ENCODE results near the gene EGLN1. TPM values are rescaled to one million over a fixed set of nuclear protein-coding genes. Genes with fewer than 3 reads are reported as not detected.

The EGLN1 gene
- polyA plus RNA-seq, 1 of the 3 experiments (the other 2 are of a cell fraction), result 10.7 TPM

DNA sequence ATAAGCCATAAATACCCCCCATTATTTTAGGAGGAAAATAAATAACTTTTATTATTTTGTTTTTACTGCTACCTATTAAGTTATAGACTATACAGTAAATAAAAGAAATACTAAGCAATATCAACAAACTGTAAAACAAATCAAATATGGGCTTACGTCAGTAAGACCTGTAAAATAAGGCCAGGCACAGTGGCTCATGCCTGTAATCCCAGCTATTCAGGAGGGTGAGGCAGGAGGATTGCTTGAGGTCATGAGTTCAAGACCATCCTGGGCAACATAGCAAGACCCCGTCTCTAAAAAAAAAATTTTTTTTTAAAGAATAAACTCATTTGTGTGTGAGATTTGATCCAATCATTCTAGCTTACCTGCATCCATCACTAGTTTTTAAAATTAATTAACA lies 17.8 kb downstream of the EGLN1 start:
- POLR2A ChIA-PET, result interaction anchor here (0.7 kb wide), 1 partner anchor 10 kb away, joined by 4 read pairs; no protein-coding TSS in a partner anchor

DNA sequence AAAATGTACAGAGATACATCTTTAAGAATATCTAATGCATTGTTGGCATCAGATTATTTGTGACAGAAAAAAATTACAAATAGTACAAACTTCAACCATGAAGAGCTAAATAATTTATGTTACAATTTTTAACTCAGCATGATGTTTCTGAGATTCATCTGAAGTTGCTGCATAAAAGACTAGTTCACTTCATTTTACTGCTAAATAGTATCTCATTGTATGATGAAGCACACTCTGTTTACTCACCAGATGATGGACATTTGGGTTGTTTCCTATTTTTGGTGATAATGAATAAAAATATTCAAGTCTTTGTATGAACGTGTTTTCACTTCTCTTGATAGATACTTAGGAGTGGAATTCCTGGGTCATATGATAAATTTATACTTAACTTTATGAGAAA lies 20.6 kb downstream of the EGLN1 start:
- Histone ChIP-seq H3K9me3 (no peaks in the 10 kb centered on the region), H3F3A (replicated peaks; ENCODE audit: insufficient read depth) (peaks cover 9% of the 10 kb centered on the region), H3K4me3 (ENCODE audit: low read depth in 2 of 2, low read length in 1 of 2) (no peak overlapping the region), H3K27me3 (ENCODE audit: insufficient read depth) (no peaks in the 10 kb centered on the region), H3K9ac (no peak overlapping the region), H2AFZ (ENCODE audit: low read depth) (no peak overlapping the region), H3K79me2 (ENCODE audit: insufficient read depth) (peaks cover 99% of the 10 kb centered on the region), H3K4me2 (no peak overlapping the region), H3K36me3 (replicated peaks in 1 of 2; ENCODE audit: control insufficient read depth in 1 of 2, insufficient read depth in 2 of 2, low read length in 1 of 2) (peaks cover 0 to 3% of the 10 kb centered on the region in 2 experiments), H3K9me2 (no peaks in the 10 kb centered on the region), H3K4me1 (ENCODE audit: control insufficient read depth in 1 of 2, insufficient read depth in 2 of 2, low read depth in 1 of 2, low read length in 1 of 2) (no peaks in the 10 kb centered on the region; a peak in 1 of 4 replicates), H4K20me1 (ENCODE audit: insufficient read depth) (0 out of 2 replicates have a peak, but pooled peaks cover 4% of the 10 kb centered on the region), H3K27ac (ENCODE audit: low read depth in 2 of 2, low read length in 1 of 2) (no peak overlapping the region)
- TF ChIP-seq RXRA (IDR thresholded peaks at IDR 0.05; ENCODE audit: borderline replicate concordance, low read depth), result no peak
- TF ChIP-seq USF1 (IDR thresholded peaks at IDR 0.05; ENCODE audit: borderline replicate concordance, low read depth), result no peak
- TF ChIP-seq SIN3A (IDR thresholded peaks at IDR 0.05; ENCODE audit: borderline replicate concordance, low read depth, low read length), result no peak
- TF ChIP-seq TEAD4 (IDR thresholded peaks at IDR 0.05; ENCODE audit: borderline replicate concordance, insufficient read depth), result no peak
- TF ChIP-seq NRF1 (IDR thresholded peaks at IDR 0.05; ENCODE audit: low read depth, low read length), result no peak
- no peak for TF ChIP-seq POLR2AphosphoS5 (IDR thresholded peaks at IDR 0.05; ENCODE audit: low read depth, low read length)
- no peak for TF ChIP-seq SMC3 (IDR thresholded peaks at IDR 0.05; ENCODE audit: low read depth, low read length)
- no peak for TF ChIP-seq JUND (IDR thresholded peaks at IDR 0.05)
- no peak for TF ChIP-seq RCOR1 (IDR thresholded peaks at IDR 0.05; ENCODE audit: low read length)
- no peak for TF ChIP-seq CHD2 (IDR thresholded peaks at IDR 0.05; ENCODE audit: low read length, partially characterized antibody)
- no peak for TF ChIP-seq RAD21 (IDR thresholded peaks at IDR 0.05; ENCODE audit: low read length)
- TF ChIP-seq MAX (IDR thresholded peaks at IDR 0.05; ENCODE audit: low read depth), result no peak
- TF ChIP-seq TAF1 (IDR thresholded peaks at IDR 0.05; ENCODE audit: borderline replicate concordance, low read depth, low read length), result no peak
- no peak for TF ChIP-seq TCF12 (IDR thresholded peaks at IDR 0.05)
- TF ChIP-seq MEF2A (IDR thresholded peaks at IDR 0.05; ENCODE audit: borderline replicate concordance, low read depth), result no peak
- no peak for TF ChIP-seq USF2 (IDR thresholded peaks at IDR 0.05; ENCODE audit: borderline replicate concordance, low read depth, low read length)
- no peak for TF ChIP-seq MXI1 (IDR thresholded peaks at IDR 0.05; ENCODE audit: low read depth, low read length)
- 83% methylated on average over 1 of the region's 1 CpG for WGBS (ENCODE audit: low lambda C conversion rate)
- ChIA-PET CTCF (no interaction called here), POLR2A (no interaction called here)
- no peak for DNase-seq

More for the DNA sequence above, 17.8 kb downstream of the EGLN1 start:
- no peak for DNase-seq
- H3K4me2 ChIP-seq, result no peak overlapping the region
- H3K27me3 ChIP-seq (ENCODE audit: insufficient read depth), result no peaks in the 10 kb centered on the region
- H2AFZ ChIP-seq (ENCODE audit: low read depth), result no peak overlapping the region
- TF ChIP-seq MAX (IDR thresholded peaks at IDR 0.05; ENCODE audit: low read depth) (no peak), RAD21 (IDR thresholded peaks at IDR 0.05; ENCODE audit: low read length) (no peak), FOXJ3 (CRISPR knock-in tag; IDR thresholded peaks at IDR 0.05) (no peak), JUND (IDR thresholded peaks at IDR 0.05) (no peak), FOSL2 (IDR thresholded peaks at IDR 0.05; ENCODE audit: borderline replicate concordance, low read depth) (no peak), GABPA (IDR thresholded peaks at IDR 0.05; ENCODE audit: low read depth) (no peak), YY1 (IDR thresholded peaks at IDR 0.05; ENCODE audit: low read depth) (no peak)
- TF ChIP-seq, protein P1, sequence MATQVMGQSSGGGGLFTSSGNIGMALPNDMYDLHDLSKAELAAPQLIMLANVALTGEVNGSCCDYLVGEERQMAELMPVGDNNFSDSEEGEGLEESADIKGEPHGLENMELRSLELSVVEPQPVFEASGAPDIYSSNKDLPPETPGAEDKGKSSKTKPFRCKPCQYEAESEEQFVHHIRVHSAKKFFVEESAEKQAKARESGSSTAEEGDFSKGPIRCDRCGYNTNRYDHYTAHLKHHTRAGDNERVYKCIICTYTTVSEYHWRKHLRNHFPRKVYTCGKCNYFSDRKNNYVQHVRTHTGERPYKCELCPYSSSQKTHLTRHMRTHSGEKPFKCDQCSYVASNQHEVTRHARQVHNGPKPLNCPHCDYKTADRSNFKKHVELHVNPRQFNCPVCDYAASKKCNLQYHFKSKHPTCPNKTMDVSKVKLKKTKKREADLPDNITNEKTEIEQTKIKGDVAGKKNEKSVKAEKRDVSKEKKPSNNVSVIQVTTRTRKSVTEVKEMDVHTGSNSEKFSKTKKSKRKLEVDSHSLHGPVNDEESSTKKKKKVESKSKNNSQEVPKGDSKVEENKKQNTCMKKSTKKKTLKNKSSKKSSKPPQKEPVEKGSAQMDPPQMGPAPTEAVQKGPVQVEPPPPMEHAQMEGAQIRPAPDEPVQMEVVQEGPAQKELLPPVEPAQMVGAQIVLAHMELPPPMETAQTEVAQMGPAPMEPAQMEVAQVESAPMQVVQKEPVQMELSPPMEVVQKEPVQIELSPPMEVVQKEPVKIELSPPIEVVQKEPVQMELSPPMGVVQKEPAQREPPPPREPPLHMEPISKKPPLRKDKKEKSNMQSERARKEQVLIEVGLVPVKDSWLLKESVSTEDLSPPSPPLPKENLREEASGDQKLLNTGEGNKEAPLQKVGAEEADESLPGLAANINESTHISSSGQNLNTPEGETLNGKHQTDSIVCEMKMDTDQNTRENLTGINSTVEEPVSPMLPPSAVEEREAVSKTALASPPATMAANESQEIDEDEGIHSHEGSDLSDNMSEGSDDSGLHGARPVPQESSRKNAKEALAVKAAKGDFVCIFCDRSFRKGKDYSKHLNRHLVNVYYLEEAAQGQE (IDR thresholded peaks at IDR 0.05; ENCODE audit: low read depth, low read length), result no peak
- H3K79me2 ChIP-seq (ENCODE audit: insufficient read depth), result peaks cover 99% of the 10 kb centered on the region
- H3K9me3 ChIP-seq, result no peaks in the 10 kb centered on the region
- CTCF ChIA-PET, result no interaction called here
- no peak overlapping the region for H3K9ac ChIP-seq
- 93% methylated on average over 2 of the region's 2 CpGs for WGBS (ENCODE audit: low lambda C conversion rate)
- H3K4me3 ChIP-seq (ENCODE audit: low read depth in 2 of 2, low read length in 1 of 2), result no peak overlapping the region
- no peak overlapping the region for H3K27ac ChIP-seq (ENCODE audit: low read depth in 2 of 2, low read length in 1 of 2)
- H3K4me1 ChIP-seq (ENCODE audit: control insufficient read depth in 1 of 2, insufficient read depth in 2 of 2, low read depth in 1 of 2, low read length in 1 of 2), result peaks cover 13 to 19% of the 10 kb centered on the region in 2 experiments
- H3K36me3 ChIP-seq (replicated peaks in 1 of 2; ENCODE audit: control insufficient read depth in 1 of 2, insufficient read depth in 2 of 2, low read length in 1 of 2), result peaks cover 0 to 2% of the 10 kb centered on the region in 2 experiments
- no peaks in the 10 kb centered on the region for H3K9me2 ChIP-seq
- H3F3A ChIP-seq (replicated peaks; ENCODE audit: insufficient read depth), result peaks cover 12% of the 10 kb centered on the region
- H4K20me1 ChIP-seq (ENCODE audit: insufficient read depth), result peaks cover 21% of the 10 kb centered on the region

Measured in SK-N-SH (cell line).